Psoas muscle (tissue), 8 donors: ENCODE measurements around the gene TTR. TPM values are rescaled to one million over a fixed set of nuclear protein-coding genes. Genes with fewer than 3 reads are reported as not detected.

Experiments
- ATAC-seq, 4 donors: fragments of 200-7000 bp; cut with Tn5 transposase; one replicate each; pipeline ENCODE4 v1.9.1; 2020; ENCODE audit warnings: moderate library complexity in 3 of 4, mild to moderate bottlenecking in 2 of 4
- DNase-seq, 2 donors: peaks; one replicate each; pipeline ENCODE4 v3.0.0-alpha.2; 2020
- H3K27ac ChIP-seq: fragments of 200-600 bp; one replicate; pipeline ENCODE4 v1.8.0; 2022
- H3K27me3 ChIP-seq, 3 donors: fragments of 200-600 bp in 1 of 3; one replicate each; pipeline versions ENCODE4 v1.6.1 to v1.8.0; 2013 to 2022; ENCODE audit warnings: low read length in 2 of 3, mild to moderate bottlenecking in 2 of 3, moderate library complexity in 1 of 3; ENCODE audit not compliant: insufficient read depth in 3 of 3
- H3K36me3 ChIP-seq, 2 donors: fragments of 200-600 bp in 1 of 2; one replicate each; pipeline versions ENCODE4 v1.6.1 to v1.8.0; 2013 to 2022; ENCODE audit warnings: low read depth in 1 of 2, mild to moderate bottlenecking in 1 of 2, moderate library complexity in 1 of 2; ENCODE audit not compliant: insufficient read depth in 1 of 2
- H3K4me1 ChIP-seq: fragments of 200-600 bp; one replicate; pipeline ENCODE4 v1.8.0; 2022
- H3K4me3 ChIP-seq: fragments of 200-600 bp; one replicate; pipeline ENCODE4 v1.8.0; 2022; ENCODE audit warnings: mild to moderate bottlenecking
- H3K9me3 ChIP-seq: fragments of 200-600 bp; one replicate; pipeline ENCODE4 v1.8.0; 2022
- WGBS, 3 donors: extraction: QIAGEN DNeasy Blood & Tissue Kit; methylation state at CpG; one replicate each; pipeline versions ENCODE4 v1.1.6 to v1.1.7; 2013; 5-methylcytosine and 5-hydroxymethylcytosine counted together
- intact Hi-C, 2 donors: fragments of 100-400 bp; cut with DNase I; formaldehyde crosslinking; loops; one replicate each; pipeline versions ENCODE4 v1.11.0 to v1.14.2; 2022
- polyA plus RNA-seq, 3 donors: library from polyadenylated mRNA; stranded (reverse); fragments of 200-250 nt; gene quantifications; one replicate each; pipeline ENCODE4 v1.2.3, GENCODE V29; 2013
- total RNA-seq, 4 donors: library from RNA; stranded (reverse); fragmentation: NEBNext Ultra II Directional in 2 of 4; extraction: Animal tissue kit (Norgen Biotek cat#: 25700) in 2 of 4; gene quantifications; one replicate each; pipeline versions ENCODE4 v1.2.1 to v1.2.4, GENCODE V29; 2021 to 2023
- TF ChIP-seq, protein P1 (sequence below): fragments of 200-600 bp; IDR thresholded peaks from one replicate; pipeline ENCODE4 v1.8.0; 2022; ENCODE audit warnings: antibody characterized with exemption
- donor health status: healthy with polysubstance abuse.
- donor health status: DM: no; HTN: no; CAD: no; lungs with moderate emphysema.
- donor health status: Bipolar disorder and iron deficiency.
- donor health status: healthy.
- donor health status: DM: yes; HTN: yes; CAD: no.
- donor health status: DM: no; HTN: no; CAD: no.
- donor health status: DM: no; HTN: no; CAD: no.
- donor health status: DM: yes; HTN: yes; CAD: no.

Gene TTR
- total and polyA plus RNA-seq, 7 donors: 0.21 to 0.25 TPM; not detected in 5

DNA sequence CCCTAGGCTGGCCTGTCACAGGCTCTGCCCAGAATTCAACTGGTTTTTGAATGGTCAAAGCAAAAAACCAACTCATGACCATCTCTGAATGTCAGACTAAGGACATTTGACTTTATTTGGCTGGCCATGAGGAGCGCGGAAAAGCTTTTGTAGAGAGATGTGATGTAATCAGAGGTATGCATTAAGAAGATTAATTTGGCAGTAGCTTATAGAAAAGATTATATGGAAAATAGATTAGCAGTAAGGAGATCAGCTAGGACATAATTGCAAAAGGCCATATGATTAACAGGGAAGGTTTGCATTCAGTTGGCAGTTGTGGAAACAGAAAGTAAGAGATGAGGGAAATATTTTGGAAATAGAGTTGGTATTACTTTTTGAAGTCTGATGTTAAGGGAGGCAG lies 12.3 kb upstream of the TTR start:
- no peak overlapping the region for H3K4me3 ChIP-seq
- H3K36me3 ChIP-seq: no peaks in the 10 kb centered on the region
- H3K27ac ChIP-seq: no peak overlapping the region
- TF ChIP-seq, protein P1, sequence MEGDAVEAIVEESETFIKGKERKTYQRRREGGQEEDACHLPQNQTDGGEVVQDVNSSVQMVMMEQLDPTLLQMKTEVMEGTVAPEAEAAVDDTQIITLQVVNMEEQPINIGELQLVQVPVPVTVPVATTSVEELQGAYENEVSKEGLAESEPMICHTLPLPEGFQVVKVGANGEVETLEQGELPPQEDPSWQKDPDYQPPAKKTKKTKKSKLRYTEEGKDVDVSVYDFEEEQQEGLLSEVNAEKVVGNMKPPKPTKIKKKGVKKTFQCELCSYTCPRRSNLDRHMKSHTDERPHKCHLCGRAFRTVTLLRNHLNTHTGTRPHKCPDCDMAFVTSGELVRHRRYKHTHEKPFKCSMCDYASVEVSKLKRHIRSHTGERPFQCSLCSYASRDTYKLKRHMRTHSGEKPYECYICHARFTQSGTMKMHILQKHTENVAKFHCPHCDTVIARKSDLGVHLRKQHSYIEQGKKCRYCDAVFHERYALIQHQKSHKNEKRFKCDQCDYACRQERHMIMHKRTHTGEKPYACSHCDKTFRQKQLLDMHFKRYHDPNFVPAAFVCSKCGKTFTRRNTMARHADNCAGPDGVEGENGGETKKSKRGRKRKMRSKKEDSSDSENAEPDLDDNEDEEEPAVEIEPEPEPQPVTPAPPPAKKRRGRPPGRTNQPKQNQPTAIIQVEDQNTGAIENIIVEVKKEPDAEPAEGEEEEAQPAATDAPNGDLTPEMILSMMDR: no peak
- ATAC-seq (no peak), DNase-seq (no peak)
- H3K27me3 ChIP-seq: no peaks in the 10 kb centered on the region
- no peaks in the 10 kb centered on the region for H3K4me1 ChIP-seq
- WGBS, 3 donors: 96 to 97% (median 97%) methylated on average over 2 of the region's 2 CpGs
- intact Hi-C loops: no loop called here
- no peaks in the 10 kb centered on the region for H3K9me3 ChIP-seq

DNA sequence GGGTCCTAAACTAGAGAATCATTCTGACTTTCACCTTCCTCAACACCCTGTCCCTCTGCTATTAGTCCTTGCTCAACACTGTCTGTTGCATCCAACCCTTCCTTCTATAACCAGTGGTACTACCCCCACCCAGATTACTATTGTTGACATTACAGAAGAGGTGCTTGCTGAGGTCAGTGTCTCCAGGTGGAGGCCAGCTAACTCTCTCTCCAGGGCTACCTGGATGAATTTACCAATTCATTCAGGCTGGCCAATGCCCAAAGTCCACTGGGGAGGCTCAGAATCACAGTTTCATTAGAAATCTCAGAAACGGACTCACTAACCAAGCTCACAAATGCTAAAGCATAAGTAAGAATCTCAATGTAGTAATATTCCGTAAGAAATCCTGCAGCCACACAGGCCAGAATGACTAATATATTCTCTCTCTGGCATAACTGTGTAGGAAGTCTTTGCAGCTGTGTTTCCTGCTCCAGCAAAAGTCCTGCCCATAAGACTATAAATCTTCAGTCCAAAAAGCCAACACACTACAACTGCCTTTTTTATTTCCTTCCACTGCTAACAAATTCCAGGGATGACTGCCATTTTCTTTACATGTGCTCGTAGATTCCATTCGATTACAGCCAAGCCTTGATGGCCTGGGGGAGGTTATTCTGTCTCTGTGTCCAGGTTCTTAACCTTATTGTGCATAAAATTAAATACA lies 10.0 kb upstream of the TTR start:
- H3K27ac ChIP-seq: no peak overlapping the region
- H3K9me3 ChIP-seq: no peaks in the 10 kb centered on the region
- no peak overlapping the region for H3K4me3 ChIP-seq
- TF ChIP-seq, protein P1: no peak
- no peaks in the 10 kb centered on the region for H3K27me3 ChIP-seq
- intact Hi-C loops: no loop called here
- WGBS, 3 donors: 22 to 26% (median 23%) methylated on average over 4 of the region's 4 CpGs
- DNase-seq: no peak
- H3K36me3 ChIP-seq: no peaks in the 10 kb centered on the region
- no peaks in the 10 kb centered on the region for H3K4me1 ChIP-seq
- no peak for ATAC-seq

DNA sequence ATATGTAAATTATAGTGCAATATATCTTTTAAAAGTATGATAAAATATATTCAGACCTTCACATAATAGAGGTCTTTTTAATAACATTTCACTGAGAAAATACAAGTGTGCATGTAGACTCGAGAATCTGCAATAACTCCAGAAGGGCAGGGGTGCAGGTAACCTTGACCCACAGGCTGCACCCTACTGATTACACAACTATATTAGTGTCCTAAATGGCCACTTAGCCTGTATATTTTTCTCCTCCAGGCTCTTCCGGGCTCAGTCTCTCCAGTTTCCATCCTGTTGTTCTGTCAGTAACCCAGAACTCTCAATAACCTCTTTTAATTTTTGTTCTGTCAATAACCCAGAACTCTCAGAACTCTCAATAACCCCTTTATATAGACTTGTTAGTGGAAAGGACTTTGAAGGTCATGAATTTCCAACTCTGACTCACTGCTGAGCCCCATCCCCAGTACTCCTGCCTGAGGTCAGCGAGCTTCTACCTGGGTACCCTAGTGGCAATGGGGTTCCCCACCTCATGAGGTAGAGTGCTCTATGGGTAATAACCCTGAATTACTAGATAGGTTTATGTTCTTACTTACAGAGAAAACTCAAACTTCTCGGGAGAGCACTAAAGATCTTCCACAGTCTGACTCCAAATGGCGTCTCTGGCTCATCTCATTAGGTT lies 8.4 kb upstream of the TTR start:
- 90 to 94% (median 91%) methylated on average over 5 of the region's 5 CpGs for WGBS, 3 donors
- H3K4me1 ChIP-seq: no peaks in the 10 kb centered on the region
- no peak overlapping the region for H3K4me3 ChIP-seq
- TF ChIP-seq, protein P1: no peak
- H3K27ac ChIP-seq: no peak overlapping the region
- intact Hi-C loops: no loop called here
- no peak for DNase-seq
- no peaks in the 10 kb centered on the region for H3K27me3 ChIP-seq
- no peaks in the 10 kb centered on the region for H3K9me3 ChIP-seq
- no peak for ATAC-seq
- no peaks in the 10 kb centered on the region for H3K36me3 ChIP-seq

DNA sequence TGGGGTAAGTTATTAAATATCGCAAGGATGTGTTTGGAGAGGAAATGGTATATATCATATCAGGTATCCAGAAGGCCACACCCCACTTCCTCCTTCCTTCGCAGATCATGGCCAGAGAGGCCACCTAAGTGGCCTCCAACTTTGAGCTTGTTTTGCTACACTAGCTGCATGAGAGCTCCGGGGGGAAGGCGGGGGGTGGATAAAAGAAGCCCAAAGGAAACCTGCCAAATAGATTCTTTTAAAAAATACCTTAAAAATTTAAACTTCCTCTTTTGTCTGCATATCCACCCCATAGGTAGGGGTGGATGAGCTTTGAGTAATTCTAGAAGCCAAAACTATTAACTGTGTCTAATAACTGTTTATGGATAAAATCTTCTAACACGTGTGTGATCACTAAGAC lies 5.7 kb upstream of the TTR start:
- H3K4me1 ChIP-seq: no peaks in the 10 kb centered on the region

More for the DNA sequence above, 5.7 kb upstream of the TTR start:
- TF ChIP-seq, protein P1: no peak
- ATAC-seq (no peak), DNase-seq (no peak)
- H3K9me3 ChIP-seq: no peaks in the 10 kb centered on the region
- no peak overlapping the region for H3K27ac ChIP-seq
- H3K4me3 ChIP-seq: no peak overlapping the region
- H3K36me3 ChIP-seq: no peaks in the 10 kb centered on the region
- 80 to 85% (median 84%) methylated on average over 5 of the region's 5 CpGs for WGBS, 3 donors
- peaks cover 0 to 1% (median 0%) of the 10 kb centered on the region in 3 donors for H3K27me3 ChIP-seq
- intact Hi-C loops: no loop called here
